ENCODE data around the gene A3GALT2. TPM values are rescaled to one million over a fixed set of nuclear protein-coding genes. Genes with fewer than 3 reads are reported as not detected.
"Not testable (repeated sequence)": the region's sequence is repeated elsewhere in the genome, so short reads cannot be mapped to it uniquely, and the experiment has no call there.

The A3GALT2 gene
- total RNA-seq, 1 experiment from 2014 or later: not detected

DNA sequence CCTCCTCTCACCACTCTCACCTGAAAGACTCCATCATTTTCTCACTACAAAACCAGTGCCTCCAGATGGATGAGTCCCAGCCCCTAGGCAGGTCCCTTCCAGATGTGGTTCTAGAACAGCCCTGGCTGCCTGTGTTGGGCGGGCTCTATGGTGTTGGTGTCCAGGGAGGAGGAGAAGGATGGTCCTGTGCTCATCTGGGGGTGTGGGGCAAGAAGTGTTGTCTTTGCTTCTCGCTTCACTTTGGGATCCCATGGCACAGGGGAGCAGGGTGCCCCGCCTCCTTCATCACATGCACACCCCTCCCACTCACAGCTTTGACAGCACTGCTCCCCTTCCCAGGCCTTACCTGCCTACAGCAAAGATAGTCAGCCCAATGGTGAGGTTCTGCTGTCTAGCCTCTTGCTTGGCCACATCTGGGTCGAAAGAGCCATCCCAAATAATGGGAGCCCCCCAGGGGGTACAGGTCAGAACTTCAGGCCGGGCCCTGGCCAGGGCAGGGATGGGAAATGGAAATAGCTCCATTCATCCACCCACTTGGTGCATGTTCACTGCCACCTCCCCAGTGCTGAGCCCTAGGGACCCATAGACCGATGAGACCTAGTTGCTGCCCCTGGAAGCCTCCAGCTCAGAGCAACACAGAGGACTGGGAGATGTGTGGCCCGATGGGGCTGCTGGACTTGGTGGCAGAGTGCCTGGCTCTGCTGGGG lies 9.0 kb downstream of the A3GALT2 start:
- H3K36me3 Mint-ChIP-seq: peaks cover 3% of the 10 kb centered on the region; the same call in 1 of the 2 replicates
- TF ChIP-seq ATF1 (CRISPR knock-in tag; IDR thresholded peaks at IDR 0.05): no peak
- H3K4me1 Mint-ChIP-seq: no peaks in the 10 kb centered on the region
- H3K4me3 Mint-ChIP-seq: no peak overlapping the region
- no peak overlapping the region for H3K27ac Mint-ChIP-seq
- no peaks in the 10 kb centered on the region for H3K9me3 Mint-ChIP-seq
- DNase-seq (ENCODE audit: low spot score) (no peak), ATAC-seq (no peak)
- H3K27me3 Mint-ChIP-seq (ENCODE audit: low read depth): peaks cover 52% of the 10 kb centered on the region
- ChIA-PET CTCF (interaction anchor here (3.2 kb wide), 1 partner anchor 17 kb away, joined by 29 read pairs; no protein-coding TSS in a partner anchor), POLR2A (no interaction called here)

DNA sequence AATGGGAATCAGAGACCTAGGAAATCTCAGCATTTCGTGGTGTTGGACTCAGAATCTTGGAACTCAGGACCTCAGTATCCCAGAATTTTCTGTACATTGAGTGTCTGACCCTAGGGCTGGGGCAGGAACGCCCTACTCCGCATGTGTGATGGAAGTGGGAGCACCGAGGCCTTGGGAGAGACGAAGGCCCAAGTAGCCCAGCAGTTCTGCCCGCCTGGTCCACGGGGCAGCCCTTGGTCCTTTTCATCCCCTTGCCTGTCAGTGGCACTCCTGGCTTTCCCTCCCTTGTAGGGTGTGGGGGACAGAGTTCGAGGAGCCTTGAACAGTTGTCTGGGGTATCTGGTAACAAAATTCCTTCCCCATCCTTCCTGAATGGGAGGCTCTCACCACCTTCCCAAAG lies 10.2 kb downstream of the A3GALT2 start:
- peaks cover 3% of the 10 kb centered on the region; the same call in 1 of the 2 replicates for H3K4me1 Mint-ChIP-seq
- POLR2A ChIA-PET: no interaction called here
- H3K9me3 Mint-ChIP-seq: no peaks in the 10 kb centered on the region
- no peak for ATAC-seq
- peaks cover 3% of the 10 kb centered on the region; the same call in 1 of the 2 replicates for H3K36me3 Mint-ChIP-seq
- H3K27me3 Mint-ChIP-seq (ENCODE audit: low read depth): peaks cover 52% of the 10 kb centered on the region
- TF ChIP-seq SMAD3 (CRISPR knock-in tag; IDR thresholded peaks at IDR 0.05; ENCODE audit: borderline replicate concordance) (no peak), ZNF317 (CRISPR knock-in tag; IDR thresholded peaks at IDR 0.05; ENCODE audit: borderline replicate concordance, low read depth) (no peak), TEAD4 (CRISPR knock-in tag; IDR thresholded peaks at IDR 0.05) (no peak), OVOL2 (CRISPR knock-in tag; IDR thresholded peaks at IDR 0.05; ENCODE audit: borderline replicate concordance) (no peak), FOXK1 (CRISPR knock-in tag; IDR thresholded peaks at IDR 0.05) (no peak), JAZF1 (CRISPR knock-in tag; IDR thresholded peaks at IDR 0.05) (no peak), NR1H2 (CRISPR knock-in tag; IDR thresholded peaks at IDR 0.05) (no peak), ATF1 (CRISPR knock-in tag; IDR thresholded peaks at IDR 0.05) (no peak), ESRRA (CRISPR knock-in tag; IDR thresholded peaks at IDR 0.05; ENCODE audit: borderline replicate concordance) (no peak), ZNF232 (CRISPR knock-in tag; IDR thresholded peaks at IDR 0.05) (no peak), GABPB1 (CRISPR knock-in tag; IDR thresholded peaks at IDR 0.05) (no peak), ELF4 (CRISPR knock-in tag; IDR thresholded peaks at IDR 0.05; ENCODE audit: low read depth) (no peak)
- TF ChIP-seq, protein P1, sequence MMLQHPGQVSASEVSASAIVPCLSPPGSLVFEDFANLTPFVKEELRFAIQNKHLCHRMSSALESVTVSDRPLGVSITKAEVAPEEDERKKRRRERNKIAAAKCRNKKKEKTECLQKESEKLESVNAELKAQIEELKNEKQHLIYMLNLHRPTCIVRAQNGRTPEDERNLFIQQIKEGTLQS (CRISPR knock-in tag; conservative IDR thresholded peaks at IDR 0.05): no peak
- TF ChIP-seq, protein P2, sequence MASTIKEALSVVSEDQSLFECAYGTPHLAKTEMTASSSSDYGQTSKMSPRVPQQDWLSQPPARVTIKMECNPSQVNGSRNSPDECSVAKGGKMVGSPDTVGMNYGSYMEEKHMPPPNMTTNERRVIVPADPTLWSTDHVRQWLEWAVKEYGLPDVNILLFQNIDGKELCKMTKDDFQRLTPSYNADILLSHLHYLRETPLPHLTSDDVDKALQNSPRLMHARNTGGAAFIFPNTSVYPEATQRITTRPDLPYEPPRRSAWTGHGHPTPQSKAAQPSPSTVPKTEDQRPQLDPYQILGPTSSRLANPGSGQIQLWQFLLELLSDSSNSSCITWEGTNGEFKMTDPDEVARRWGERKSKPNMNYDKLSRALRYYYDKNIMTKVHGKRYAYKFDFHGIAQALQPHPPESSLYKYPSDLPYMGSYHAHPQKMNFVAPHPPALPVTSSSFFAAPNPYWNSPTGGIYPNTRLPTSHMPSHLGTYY (CRISPR knock-in tag; IDR thresholded peaks at IDR 0.05): no peak
- TF ChIP-seq, protein P3, sequence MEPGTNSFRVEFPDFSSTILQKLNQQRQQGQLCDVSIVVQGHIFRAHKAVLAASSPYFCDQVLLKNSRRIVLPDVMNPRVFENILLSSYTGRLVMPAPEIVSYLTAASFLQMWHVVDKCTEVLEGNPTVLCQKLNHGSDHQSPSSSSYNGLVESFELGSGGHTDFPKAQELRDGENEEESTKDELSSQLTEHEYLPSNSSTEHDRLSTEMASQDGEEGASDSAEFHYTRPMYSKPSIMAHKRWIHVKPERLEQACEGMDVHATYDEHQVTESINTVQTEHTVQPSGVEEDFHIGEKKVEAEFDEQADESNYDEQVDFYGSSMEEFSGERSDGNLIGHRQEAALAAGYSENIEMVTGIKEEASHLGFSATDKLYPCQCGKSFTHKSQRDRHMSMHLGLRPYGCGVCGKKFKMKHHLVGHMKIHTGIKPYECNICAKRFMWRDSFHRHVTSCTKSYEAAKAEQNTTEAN (CRISPR knock-in tag; IDR thresholded peaks at IDR 0.05): no peak
- TF ChIP-seq, protein P4, sequence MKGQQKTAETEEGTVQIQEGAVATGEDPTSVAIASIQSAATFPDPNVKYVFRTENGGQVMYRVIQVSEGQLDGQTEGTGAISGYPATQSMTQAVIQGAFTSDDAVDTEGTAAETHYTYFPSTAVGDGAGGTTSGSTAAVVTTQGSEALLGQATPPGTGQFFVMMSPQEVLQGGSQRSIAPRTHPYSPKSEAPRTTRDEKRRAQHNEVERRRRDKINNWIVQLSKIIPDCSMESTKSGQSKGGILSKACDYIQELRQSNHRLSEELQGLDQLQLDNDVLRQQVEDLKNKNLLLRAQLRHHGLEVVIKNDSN (CRISPR knock-in tag; IDR thresholded peaks at IDR 0.05): no peak
- TF ChIP-seq, protein P5, sequence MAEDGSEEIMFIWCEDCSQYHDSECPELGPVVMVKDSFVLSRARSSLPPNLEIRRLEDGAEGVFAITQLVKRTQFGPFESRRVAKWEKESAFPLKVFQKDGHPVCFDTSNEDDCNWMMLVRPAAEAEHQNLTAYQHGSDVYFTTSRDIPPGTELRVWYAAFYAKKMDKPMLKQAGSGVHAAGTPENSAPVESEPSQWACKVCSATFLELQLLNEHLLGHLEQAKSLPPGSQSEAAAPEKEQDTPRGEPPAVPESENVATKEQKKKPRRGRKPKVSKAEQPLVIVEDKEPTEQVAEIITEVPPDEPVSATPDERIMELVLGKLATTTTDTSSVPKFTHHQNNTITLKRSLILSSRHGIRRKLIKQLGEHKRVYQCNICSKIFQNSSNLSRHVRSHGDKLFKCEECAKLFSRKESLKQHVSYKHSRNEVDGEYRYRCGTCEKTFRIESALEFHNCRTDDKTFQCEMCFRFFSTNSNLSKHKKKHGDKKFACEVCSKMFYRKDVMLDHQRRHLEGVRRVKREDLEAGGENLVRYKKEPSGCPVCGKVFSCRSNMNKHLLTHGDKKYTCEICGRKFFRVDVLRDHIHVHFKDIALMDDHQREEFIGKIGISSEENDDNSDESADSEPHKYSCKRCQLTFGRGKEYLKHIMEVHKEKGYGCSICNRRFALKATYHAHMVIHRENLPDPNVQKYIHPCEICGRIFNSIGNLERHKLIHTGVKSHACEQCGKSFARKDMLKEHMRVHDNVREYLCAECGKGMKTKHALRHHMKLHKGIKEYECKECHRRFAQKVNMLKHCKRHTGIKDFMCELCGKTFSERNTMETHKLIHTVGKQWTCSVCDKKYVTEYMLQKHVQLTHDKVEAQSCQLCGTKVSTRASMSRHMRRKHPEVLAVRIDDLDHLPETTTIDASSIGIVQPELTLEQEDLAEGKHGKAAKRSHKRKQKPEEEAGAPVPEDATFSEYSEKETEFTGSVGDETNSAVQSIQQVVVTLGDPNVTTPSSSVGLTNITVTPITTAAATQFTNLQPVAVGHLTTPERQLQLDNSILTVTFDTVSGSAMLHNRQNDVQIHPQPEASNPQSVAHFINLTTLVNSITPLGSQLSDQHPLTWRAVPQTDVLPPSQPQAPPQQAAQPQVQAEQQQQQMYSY (CRISPR knock-in tag; IDR thresholded peaks at IDR 0.05): no peak
- TF ChIP-seq, protein P6, sequence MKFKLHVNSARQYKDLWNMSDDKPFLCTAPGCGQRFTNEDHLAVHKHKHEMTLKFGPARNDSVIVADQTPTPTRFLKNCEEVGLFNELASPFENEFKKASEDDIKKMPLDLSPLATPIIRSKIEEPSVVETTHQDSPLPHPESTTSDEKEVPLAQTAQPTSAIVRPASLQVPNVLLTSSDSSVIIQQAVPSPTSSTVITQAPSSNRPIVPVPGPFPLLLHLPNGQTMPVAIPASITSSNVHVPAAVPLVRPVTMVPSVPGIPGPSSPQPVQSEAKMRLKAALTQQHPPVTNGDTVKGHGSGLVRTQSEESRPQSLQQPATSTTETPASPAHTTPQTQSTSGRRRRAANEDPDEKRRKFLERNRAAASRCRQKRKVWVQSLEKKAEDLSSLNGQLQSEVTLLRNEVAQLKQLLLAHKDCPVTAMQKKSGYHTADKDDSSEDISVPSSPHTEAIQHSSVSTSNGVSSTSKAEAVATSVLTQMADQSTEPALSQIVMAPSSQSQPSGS (CRISPR knock-in tag; IDR thresholded peaks at IDR 0.05; ENCODE audit: borderline replicate concordance, low read depth): no peak
- no peak overlapping the region for H3K4me3 Mint-ChIP-seq
- CTCF ChIA-PET: interaction anchor here (0.6 to 1.2 kb wide), 2 partner anchors 15 to 57 kb away, joined by 3 read pairs; no protein-coding TSS in a partner anchor
- no peak overlapping the region for H3K27ac Mint-ChIP-seq
- no peak for DNase-seq (ENCODE audit: low spot score)

DNA sequence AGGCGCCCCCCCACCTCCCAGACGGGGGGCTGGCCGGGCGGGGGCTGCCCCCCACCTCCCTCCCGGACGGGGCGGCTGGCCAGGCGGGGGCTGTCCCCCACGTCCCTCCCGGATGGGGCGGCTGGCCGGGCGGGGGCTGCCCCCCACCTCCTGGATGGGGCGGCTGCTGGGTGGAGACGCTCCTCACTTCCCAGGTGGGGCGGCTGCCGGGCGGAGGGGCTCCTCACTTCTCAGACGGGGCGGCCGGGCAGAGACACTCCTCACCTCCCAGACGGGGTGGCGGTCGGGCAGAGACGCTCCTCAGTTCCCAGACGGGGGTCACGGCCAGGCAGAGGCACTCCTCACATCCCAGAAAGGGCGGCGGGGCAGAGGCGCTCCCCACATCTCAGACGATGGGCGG lies 11.5 kb downstream of the A3GALT2 start:
- DNase-seq (ENCODE audit: low spot score); H3K4me3 Mint-ChIP-seq; H3K9me3 Mint-ChIP-seq; H3K36me3 Mint-ChIP-seq; ATAC-seq; CTCF ChIA-PET; H3K27ac Mint-ChIP-seq; POLR2A ChIA-PET; H3K4me1 Mint-ChIP-seq: not testable (repeated sequence)
- peaks cover 58% of the 10 kb centered on the region for H3K27me3 Mint-ChIP-seq (ENCODE audit: low read depth)

Measured in WTC11 (cell line).